ENCODE results near the gene ECSCR. TPM values are rescaled to one million over a fixed set of nuclear protein-coding genes. Genes with fewer than 3 reads are reported as not detected.

Gene ECSCR
- total and polyA plus RNA-seq, 5 donors from 2014 or later = 0.23 to 1.6 (median 0.78) TPM; not detected in 1

- Mint-ChIP-seq H3K36me3 (peaks cover 7% of the 10 kb centered on the region), H3K4me3 (peak within 1 kb of the TSS; percentile 90 to 99 (median 98)), H3K27me3 (no peaks in the 10 kb centered on the region), H3K4me1 (peaks cover 25 to 47% (median 37%) of the 10 kb centered on the region in 4 donors), H3K9me3 (no peaks in the 10 kb centered on the region), H3K27ac (peak within 1 kb of the TSS; percentile 99 to 100 (median 99))
- Histone ChIP-seq H3K36me3 (ENCODE audit: control insufficient read depth, insufficient read depth, low read length) (no peaks in the 10 kb centered on the region), H3K4me1 (ENCODE audit: control insufficient read depth, insufficient read depth, low read length, poor library complexity, severe bottlenecking) (peaks cover 45% of the 10 kb centered on the region), H3K9me3 (ENCODE audit: control insufficient read depth in 2 of 2, low read length in 2 of 2) (no peaks in the 10 kb centered on the region), H3K4me3 (ENCODE audit: low read depth, low read length) (peak within 1 kb of the TSS; percentile 77), H3K27me3 (ENCODE audit: control insufficient read depth, insufficient read depth, low read length) (no peaks in the 10 kb centered on the region), H3K27ac (ENCODE audit: insufficient read depth, low read length, poor library complexity, severe bottlenecking) (peak within 1 kb of the TSS; percentile 99)
- DNase-seq (peak; percentile 87 to 91 (median 89)), ATAC-seq (ENCODE audit: low read depth in 2 of 2) (peak; percentile 87 to 90)
Observed at GRCh38 chr5:139439013-139439903, 23.3 kb downstream of the ECSCR start, which contains the start of gene DNAJC18. Gene DNAJC18 (minus strand): TSS chr5:139439525. CDS start chr5:139439445, 80 bp downstream.

GRCh38 chr5:139438707-139439012, 23.9 kb downstream of the ECSCR start:
- H3K27me3 Mint-ChIP-seq = no peaks in the 10 kb centered on the region
- Histone ChIP-seq H3K27me3 (ENCODE audit: control insufficient read depth, insufficient read depth, low read length) (no peaks in the 10 kb centered on the region), H3K36me3 (ENCODE audit: control insufficient read depth, insufficient read depth, low read length) (no peaks in the 10 kb centered on the region), H3K4me1 (ENCODE audit: control insufficient read depth, insufficient read depth, low read length, poor library complexity, severe bottlenecking) (peaks cover 39% of the 10 kb centered on the region), H3K9me3 (ENCODE audit: control insufficient read depth in 2 of 2, low read length in 2 of 2) (no peaks in the 10 kb centered on the region), H3K4me3 (ENCODE audit: low read depth, low read length) (peak overlapping the region; percentile 61), H3K27ac (ENCODE audit: insufficient read depth, low read length, poor library complexity, severe bottlenecking) (peak overlapping the region; percentile 99)
- ATAC-seq (ENCODE audit: low read depth in 2 of 2) (no peak), DNase-seq (no peak)
- H3K27ac Mint-ChIP-seq = peak overlapping the region; percentile 86 to 100 (median 99)
- H3K4me3 Mint-ChIP-seq = peak overlapping the region; percentile 90 to 99 (median 98)
- H3K9me3 Mint-ChIP-seq = no peaks in the 10 kb centered on the region
- H3K4me1 Mint-ChIP-seq = peaks cover 24 to 41% (median 33%) of the 10 kb centered on the region in 4 donors
- peaks cover 7% of the 10 kb centered on the region for H3K36me3 Mint-ChIP-seq

- no peak overlapping the region for H3K4me3 ChIP-seq (ENCODE audit: low read depth, low read length)
- ATAC-seq (ENCODE audit: low read depth in 2 of 2) (no peak), DNase-seq (no peak)
- no peaks in the 10 kb centered on the region for H3K27me3 ChIP-seq (ENCODE audit: control insufficient read depth, insufficient read depth, low read length)
- no peak overlapping the region for H3K4me3 Mint-ChIP-seq
- H3K27me3 Mint-ChIP-seq = no peaks in the 10 kb centered on the region
- no peak overlapping the region for H3K27ac Mint-ChIP-seq
- no peaks in the 10 kb centered on the region for H3K9me3 ChIP-seq (ENCODE audit: control insufficient read depth in 2 of 2, low read length in 2 of 2)
- H3K27ac ChIP-seq (ENCODE audit: insufficient read depth, low read length, poor library complexity, severe bottlenecking) = no peak overlapping the region
- no peaks in the 10 kb centered on the region for H3K36me3 ChIP-seq (ENCODE audit: control insufficient read depth, insufficient read depth, low read length)
- H3K4me1 Mint-ChIP-seq = peaks cover 23 to 35% (median 31%) of the 10 kb centered on the region in 4 donors
- H3K9me3 Mint-ChIP-seq = no peaks in the 10 kb centered on the region
- H3K36me3 Mint-ChIP-seq = peaks cover 7% of the 10 kb centered on the region
- H3K4me1 ChIP-seq (ENCODE audit: control insufficient read depth, insufficient read depth, low read length, poor library complexity, severe bottlenecking) = peaks cover 34% of the 10 kb centered on the region
Observed at GRCh38 chr5:139435676-139436075, 26.9 kb downstream of the ECSCR start.

GRCh38 chr5:139431706-139432105, 30.8 kb downstream of the ECSCR start:
- ATAC-seq (ENCODE audit: low read depth in 2 of 2) (no peak), DNase-seq (no peak)
- no peaks in the 10 kb centered on the region for H3K27me3 ChIP-seq (ENCODE audit: control insufficient read depth, insufficient read depth, low read length)
- peaks cover 7% of the 10 kb centered on the region for H3K4me1 ChIP-seq (ENCODE audit: control insufficient read depth, insufficient read depth, low read length, poor library complexity, severe bottlenecking)
- no peak overlapping the region for H3K27ac ChIP-seq (ENCODE audit: insufficient read depth, low read length, poor library complexity, severe bottlenecking)
- H3K9me3 ChIP-seq (ENCODE audit: control insufficient read depth in 2 of 2, low read length in 2 of 2) = no peaks in the 10 kb centered on the region
- H3K4me3 ChIP-seq (ENCODE audit: low read depth, low read length) = no peak overlapping the region
- Mint-ChIP-seq H3K36me3 (no peaks in the 10 kb centered on the region), H3K4me3 (no peak overlapping the region), H3K27ac (peak overlapping the region in 1 of 3 donors; percentile 1), H3K27me3 (no peaks in the 10 kb centered on the region), H3K4me1 (peaks cover 12 to 24% (median 14%) of the 10 kb centered on the region in 4 donors), H3K9me3 (no peaks in the 10 kb centered on the region)
- peaks cover 6% of the 10 kb centered on the region for H3K36me3 ChIP-seq (ENCODE audit: control insufficient read depth, insufficient read depth, low read length)

GRCh38 chr5:139430015-139430414, 32.5 kb downstream of the ECSCR start:
- peak overlapping the region; percentile 44 for H3K27ac ChIP-seq (ENCODE audit: insufficient read depth, low read length, poor library complexity, severe bottlenecking)
- DNase-seq = peak in 1 of 3 donors; percentile 32

GRCh38 chr5:139426203-139426885, 36.2 kb downstream of the ECSCR start:
- no peaks in the 10 kb centered on the region for H3K9me3 ChIP-seq (ENCODE audit: control insufficient read depth in 2 of 2, low read length in 2 of 2)
- no peak overlapping the region for H3K4me3 ChIP-seq (ENCODE audit: low read depth, low read length)
- H3K36me3 ChIP-seq (ENCODE audit: control insufficient read depth, insufficient read depth, low read length) = peaks cover 13% of the 10 kb centered on the region
- Mint-ChIP-seq H3K27ac (no peak overlapping the region), H3K9me3 (no peaks in the 10 kb centered on the region), H3K27me3 (no peaks in the 10 kb centered on the region), H3K4me3 (no peak overlapping the region), H3K36me3 (peaks cover 9% of the 10 kb centered on the region), H3K4me1 (peaks cover 18 to 36% (median 21%) of the 10 kb centered on the region in 4 donors)
- ATAC-seq (ENCODE audit: low read depth in 2 of 2) (no peak), DNase-seq (no peak)
- peaks cover 5% of the 10 kb centered on the region for H3K4me1 ChIP-seq (ENCODE audit: control insufficient read depth, insufficient read depth, low read length, poor library complexity, severe bottlenecking)
- no peaks in the 10 kb centered on the region for H3K27me3 ChIP-seq (ENCODE audit: control insufficient read depth, insufficient read depth, low read length)
- H3K27ac ChIP-seq (ENCODE audit: insufficient read depth, low read length, poor library complexity, severe bottlenecking) = no peak overlapping the region

More at GRCh38 chr5:139430015-139430414, 32.5 kb downstream of the ECSCR start:
- Mint-ChIP-seq H3K4me1 (peaks cover 12 to 24% (median 14%) of the 10 kb centered on the region in 4 donors), H3K27ac (peak overlapping the region; percentile 38 to 74 (median 40)), H3K36me3 (no peaks in the 10 kb centered on the region), H3K9me3 (no peaks in the 10 kb centered on the region), H3K27me3 (no peaks in the 10 kb centered on the region), H3K4me3 (no peak overlapping the region)
- H3K9me3 ChIP-seq (ENCODE audit: control insufficient read depth in 2 of 2, low read length in 2 of 2) = no peaks in the 10 kb centered on the region
- H3K4me3 ChIP-seq (ENCODE audit: low read depth, low read length) = no peak overlapping the region
- no peaks in the 10 kb centered on the region for H3K27me3 ChIP-seq (ENCODE audit: control insufficient read depth, insufficient read depth, low read length)
- ATAC-seq (ENCODE audit: low read depth in 2 of 2) = peak in 1 of 2 donors; percentile 60
- H3K4me1 ChIP-seq (ENCODE audit: control insufficient read depth, insufficient read depth, low read length, poor library complexity, severe bottlenecking) = peaks cover 5% of the 10 kb centered on the region
- peaks cover 6% of the 10 kb centered on the region for H3K36me3 ChIP-seq (ENCODE audit: control insufficient read depth, insufficient read depth, low read length)

GRCh38 chr5:139425497-139425896, 37.0 kb downstream of the ECSCR start:
- Histone ChIP-seq H3K27ac (ENCODE audit: insufficient read depth, low read length, poor library complexity, severe bottlenecking) (no peak overlapping the region), H3K36me3 (ENCODE audit: control insufficient read depth, insufficient read depth, low read length) (peaks cover 13% of the 10 kb centered on the region), H3K27me3 (ENCODE audit: control insufficient read depth, insufficient read depth, low read length) (no peaks in the 10 kb centered on the region), H3K4me1 (ENCODE audit: control insufficient read depth, insufficient read depth, low read length, poor library complexity, severe bottlenecking) (peaks cover 5% of the 10 kb centered on the region), H3K4me3 (ENCODE audit: low read depth, low read length) (no peak overlapping the region), H3K9me3 (ENCODE audit: control insufficient read depth in 2 of 2, low read length in 2 of 2) (no peaks in the 10 kb centered on the region)
- no peaks in the 10 kb centered on the region for H3K27me3 Mint-ChIP-seq
- DNase-seq = no peak
- H3K4me1 Mint-ChIP-seq = peaks cover 14 to 31% (median 17%) of the 10 kb centered on the region in 4 donors
- no peak for ATAC-seq (ENCODE audit: low read depth in 2 of 2)
- H3K4me3 Mint-ChIP-seq = no peak overlapping the region
- peaks cover 9% of the 10 kb centered on the region for H3K36me3 Mint-ChIP-seq
- no peaks in the 10 kb centered on the region for H3K9me3 Mint-ChIP-seq
- H3K27ac Mint-ChIP-seq = no peak overlapping the region

Data from CD4-positive, CD25-positive, alpha-beta regulatory T cell (primary cell).